MM.1S (cell line): ENCODE measurements around the gene MIF.

Experiments used
- CTCF ChIP-seq: fragments of 300-600 bp; sonication (generic); IDR thresholded peaks from 2 replicates; pipeline ENCODE4 v1.5.1; 2016; ENCODE audit warnings: antibody characterized with exemption, low read length, mixed read lengths
- EZH2 ChIP-seq: fragments of 300-600 bp; sonication (generic); optimal IDR thresholded peaks from 2 replicates; pipeline ENCODE3; 2017; ENCODE audit warnings: low read depth, mild to moderate bottlenecking, antibody characterized with exemption, low read length, mixed read lengths
- EZH2phosphoT487 ChIP-seq: fragments of 300-600 bp; sonication (generic); IDR thresholded peaks from 2 replicates; pipeline ENCODE4 v1.6.1; 2018; ENCODE audit warnings: antibody characterized with exemption, low read length

DNA sequence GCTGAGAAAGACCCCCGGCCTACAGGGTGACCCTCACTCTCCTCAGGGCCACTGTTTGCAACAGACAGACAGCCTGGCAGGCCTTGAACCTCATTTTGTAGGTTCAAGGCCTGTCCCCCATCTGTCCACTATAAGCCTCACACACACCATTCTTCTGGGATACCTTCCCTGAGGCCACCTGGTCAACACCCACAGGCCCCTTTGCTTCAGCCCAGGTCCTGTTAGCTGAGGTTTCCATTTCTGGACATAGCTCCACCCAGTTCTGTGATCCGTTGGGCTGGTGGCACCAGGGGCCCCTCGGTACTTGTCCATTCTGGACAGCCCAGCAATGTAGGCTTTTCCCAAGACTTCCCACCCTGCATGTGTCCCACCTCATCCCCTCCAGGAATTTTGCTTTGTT lies 3.1 kb downstream of the MIF start:
- TF ChIP-seq CTCF (no peak), EZH2phosphoT487 (no peak), EZH2 (no peak)
